ENCODE data around the gene KPNA1.
A peak's percentile ranks its signal among the peaks of the same experiment; 100 is the strongest.
"Not testable (repeated sequence)": the region's sequence is repeated elsewhere in the genome, so short reads cannot be mapped to it uniquely, and the experiment has no call there.

Gene KPNA1

GRCh38 chr3:122469659-122470058 lies 45.1 kb downstream of the KPNA1 start:
- no peak for DNase-seq

- no peak for DNase-seq
These were observed 45.7 kb downstream of the KPNA1 start for GRCh38 chr3:122468896-122469533.

DNA sequence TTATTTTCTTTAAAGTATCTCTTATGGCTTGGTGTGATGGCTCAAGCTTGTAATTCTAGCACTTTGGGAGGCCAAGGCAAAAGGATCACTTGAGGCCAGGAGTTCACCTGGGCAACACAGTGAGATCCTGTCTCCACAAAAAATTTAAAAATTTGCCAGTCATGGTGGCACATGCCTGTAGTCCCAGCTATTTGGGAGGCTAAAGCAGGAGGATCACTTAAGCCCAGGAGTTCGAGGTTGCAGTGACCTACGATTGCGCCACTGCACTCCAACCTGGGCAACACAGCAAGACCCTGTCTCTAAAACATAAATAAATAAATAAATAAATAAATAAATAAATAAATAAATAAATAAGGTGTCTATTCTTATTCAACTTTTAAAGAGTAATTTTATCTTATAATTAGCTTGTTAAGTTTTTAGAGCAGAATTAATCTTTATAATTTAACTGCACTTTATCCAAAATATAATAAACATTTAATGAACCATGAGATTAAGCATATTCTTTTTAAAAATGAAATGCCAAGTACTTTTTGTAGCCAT lies 48.0 kb downstream of the KPNA1 start:
- DNase-seq = no peak

GRCh38 chr3:122464659-122465058 lies 50.1 kb downstream of the KPNA1 start:
- DNase-seq = no peak

GRCh38 chr3:122462406-122462805 lies 52.3 kb downstream of the KPNA1 start:
- no peak for DNase-seq

DNA sequence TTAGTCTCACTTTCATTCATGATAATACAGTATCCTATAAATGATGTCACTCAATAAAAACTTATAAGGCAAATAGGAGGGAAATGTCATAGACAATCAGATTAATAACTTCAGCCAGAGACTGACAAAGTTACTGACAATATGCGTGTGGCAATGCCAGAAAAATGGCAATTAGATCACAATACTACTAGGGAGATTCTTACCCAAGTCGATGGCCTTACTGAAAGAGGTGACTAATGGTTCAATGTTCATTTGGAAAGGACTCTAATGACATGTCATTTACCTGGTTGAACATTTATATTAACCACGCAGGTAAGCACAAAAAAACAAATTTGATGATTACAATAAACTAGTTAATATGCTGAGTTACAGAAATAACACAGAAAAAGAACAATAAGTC lies 52.9 kb downstream of the KPNA1 start:
- DNase-seq = no peak

GRCh38 chr3:122458992-122459391 lies 55.7 kb downstream of the KPNA1 start:
- no peak for DNase-seq

DNA sequence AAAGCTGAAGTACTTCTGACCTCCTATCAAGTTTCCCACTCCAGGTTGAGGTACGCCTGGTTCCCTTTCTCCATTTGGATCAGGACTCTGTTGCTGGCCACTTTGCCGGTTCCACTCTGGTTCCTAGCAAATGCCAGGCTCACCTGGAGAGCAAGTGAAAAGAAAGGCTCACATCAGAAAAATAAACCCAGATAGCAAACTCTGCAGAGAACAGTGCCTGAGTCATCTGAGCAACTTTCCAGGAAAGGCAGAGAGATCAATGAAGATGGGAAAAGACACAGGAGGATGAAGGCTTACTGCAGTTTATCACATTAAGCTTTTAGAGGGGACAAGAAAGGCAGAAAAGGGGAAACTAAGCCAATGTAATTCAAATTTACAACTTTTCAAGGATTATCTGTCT lies 57.0 kb downstream of the KPNA1 start:
- no peak for DNase-seq

DNA sequence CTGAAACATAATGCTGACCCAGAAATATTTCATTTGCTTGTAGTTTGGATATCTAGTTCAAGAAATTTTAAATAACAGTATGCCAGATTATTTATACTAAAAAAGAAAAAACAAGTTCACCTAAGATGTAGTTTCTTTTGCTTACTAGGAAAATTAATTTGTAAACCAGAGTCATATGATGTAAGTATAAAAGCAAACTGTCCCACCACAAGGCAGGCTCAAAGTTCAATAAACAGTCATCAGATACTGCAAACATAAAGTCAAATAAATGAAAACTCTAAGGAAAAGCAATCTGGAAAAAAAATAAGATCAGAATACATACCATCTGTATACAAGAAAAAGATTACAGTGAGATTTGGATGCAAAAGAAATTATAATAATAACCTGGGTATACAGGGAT lies 58.7 kb downstream of the KPNA1 start:
- no peak for DNase-seq

- DNase-seq = no peak
These were observed 63.4 kb downstream of the KPNA1 start for GRCh38 chr3:122451371-122451770.

DNA sequence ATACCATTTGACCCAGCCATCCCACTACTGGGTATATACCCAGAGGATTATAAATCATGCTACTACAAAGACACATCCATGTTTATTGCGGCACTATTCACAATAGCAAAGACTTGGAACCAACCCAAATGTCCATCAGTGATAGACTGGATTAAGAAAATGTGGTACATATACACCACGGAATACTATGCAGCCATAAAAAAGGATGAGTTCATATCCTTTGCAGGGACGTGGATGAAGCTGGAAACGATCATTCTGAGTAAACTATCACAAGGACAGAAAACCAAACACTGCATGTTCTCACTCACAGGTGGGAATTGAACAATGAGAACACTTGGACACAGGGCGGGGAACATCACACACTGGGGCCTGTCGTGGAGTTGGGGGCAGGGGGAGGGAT lies 66.5 kb downstream of the KPNA1 start:
- DNase-seq = not testable (repeated sequence)

DNA sequence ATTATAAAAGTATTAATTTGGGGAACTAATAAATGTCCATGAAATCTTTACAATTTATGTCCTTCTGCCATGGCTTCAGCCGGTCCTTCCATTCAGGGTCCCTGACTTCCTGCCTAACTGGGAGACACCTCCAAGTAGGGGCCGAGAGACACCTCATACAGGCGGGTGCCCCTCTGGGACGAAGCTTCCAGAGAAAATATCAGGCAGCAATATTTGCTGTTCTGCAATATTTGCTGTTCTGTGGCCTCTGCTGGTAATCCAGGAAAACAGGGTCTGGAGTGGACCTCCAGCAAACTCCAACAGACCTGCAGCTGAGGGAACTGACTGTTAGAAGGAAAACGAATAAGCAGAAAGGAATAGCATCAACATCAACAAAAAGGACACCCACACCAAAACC lies 70.2 kb downstream of the KPNA1 start:
- not testable (repeated sequence) for DNase-seq

DNA sequence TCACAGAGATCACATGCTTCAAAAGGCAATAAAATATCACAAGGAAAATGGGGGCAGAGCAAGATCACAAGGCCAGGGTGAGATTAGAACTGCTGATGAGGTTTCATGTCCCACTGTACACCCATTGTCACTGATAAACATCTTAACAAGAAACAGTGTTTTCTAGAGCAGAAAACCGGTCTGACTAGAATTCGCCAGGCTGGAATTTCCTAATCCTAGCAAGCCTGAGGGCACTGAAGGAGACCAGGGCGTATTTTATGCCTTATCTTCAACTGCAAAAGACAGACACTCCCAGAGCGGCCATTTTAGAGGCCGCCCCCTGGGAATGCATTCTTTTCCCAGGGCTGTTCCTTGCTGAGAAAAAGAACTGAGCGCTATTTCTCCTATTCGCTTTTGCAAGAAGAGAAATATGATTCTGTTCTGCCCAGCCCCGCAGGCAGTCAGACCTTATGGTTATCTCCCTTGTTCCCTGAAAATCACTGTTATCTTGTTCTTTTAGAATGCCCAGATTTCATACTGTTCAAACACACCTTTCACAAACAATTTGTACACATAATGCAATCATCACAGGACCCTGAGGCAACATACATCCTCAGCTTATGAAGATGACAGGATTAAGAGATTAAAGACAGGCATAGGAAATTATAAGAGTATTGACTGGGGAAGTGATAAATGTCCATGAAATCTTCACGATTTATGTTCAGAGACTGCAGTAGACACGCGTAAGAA lies 70.8 kb downstream of the KPNA1 start:
- DNase-seq = not testable (repeated sequence)

DNA sequence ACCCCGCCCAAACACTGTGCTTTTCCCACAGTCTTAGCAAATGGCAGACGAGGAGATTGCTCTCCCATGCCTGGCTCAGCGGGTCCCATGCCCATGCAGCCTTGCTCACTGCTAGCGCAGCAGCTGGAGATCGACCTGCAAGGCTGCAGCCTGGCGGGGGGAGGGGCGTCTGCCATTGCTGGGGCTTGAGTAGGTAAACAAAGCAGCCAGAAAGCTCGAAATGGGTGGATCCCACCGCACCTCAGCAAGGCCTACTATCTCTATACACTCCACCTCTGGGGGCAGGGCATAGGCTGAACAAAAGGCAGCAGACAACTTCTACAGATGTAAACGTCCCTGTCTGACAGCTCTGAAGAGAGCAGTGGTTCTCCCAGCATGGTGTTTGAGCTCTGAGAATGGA lies 71.6 kb downstream of the KPNA1 start:
- DNase-seq = no peak

- DNase-seq = no peak
These were observed 78.8 kb downstream of the KPNA1 start for GRCh38 chr3:122435950-122436349.

DNA sequence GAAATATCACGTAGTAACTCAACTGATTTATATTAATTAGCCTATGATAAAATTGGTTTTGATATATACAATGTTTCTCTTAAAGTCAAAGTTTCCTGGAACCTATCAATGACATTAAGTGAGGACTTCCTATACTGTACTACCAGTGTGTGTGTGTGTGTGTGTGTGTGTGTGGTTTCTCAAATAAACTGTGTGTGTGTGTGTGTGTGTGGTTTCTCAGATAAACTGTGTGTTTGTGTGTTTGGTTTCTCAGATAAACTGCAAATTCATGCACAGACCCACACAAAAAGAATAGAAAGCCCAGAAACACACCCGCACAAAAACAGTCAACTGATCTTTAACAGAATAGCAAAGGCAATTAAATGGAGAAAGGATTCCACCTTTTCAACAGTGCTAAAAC lies 84.4 kb downstream of the KPNA1 start:
- DNase-seq = no peak

DNA sequence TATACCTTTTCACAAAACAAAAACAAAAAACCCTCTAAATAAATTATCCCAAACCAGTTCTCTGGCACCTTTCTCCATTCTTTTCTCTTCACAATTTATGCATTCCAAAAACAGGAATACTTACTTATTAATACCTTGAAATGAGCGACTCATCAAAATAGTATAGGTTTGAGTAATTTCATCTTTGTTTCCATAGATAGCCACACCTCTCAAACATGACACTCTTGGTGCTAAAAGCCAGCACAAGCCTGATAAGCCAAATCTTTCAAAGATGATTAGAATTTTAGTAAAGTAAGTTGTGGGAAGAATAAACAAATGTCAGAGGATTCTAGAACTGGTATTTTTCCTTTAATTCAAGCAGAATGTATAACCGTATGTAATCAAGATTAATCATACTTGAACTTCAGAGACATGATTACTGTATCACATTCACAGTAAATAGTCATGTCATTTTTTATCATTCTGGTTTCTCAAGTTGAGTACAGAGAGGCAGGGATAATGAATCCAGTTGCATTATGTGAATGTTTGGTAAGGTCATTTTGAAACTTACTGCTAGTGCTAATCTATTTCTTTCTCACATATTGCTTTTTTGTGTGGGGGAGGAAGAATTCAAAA lies 86.8 kb downstream of the KPNA1 start:
- no peak for DNase-seq

- no peak for DNase-seq
These were observed 92.9 kb downstream of the KPNA1 start for GRCh38 chr3:122421836-122422235.

DNA sequence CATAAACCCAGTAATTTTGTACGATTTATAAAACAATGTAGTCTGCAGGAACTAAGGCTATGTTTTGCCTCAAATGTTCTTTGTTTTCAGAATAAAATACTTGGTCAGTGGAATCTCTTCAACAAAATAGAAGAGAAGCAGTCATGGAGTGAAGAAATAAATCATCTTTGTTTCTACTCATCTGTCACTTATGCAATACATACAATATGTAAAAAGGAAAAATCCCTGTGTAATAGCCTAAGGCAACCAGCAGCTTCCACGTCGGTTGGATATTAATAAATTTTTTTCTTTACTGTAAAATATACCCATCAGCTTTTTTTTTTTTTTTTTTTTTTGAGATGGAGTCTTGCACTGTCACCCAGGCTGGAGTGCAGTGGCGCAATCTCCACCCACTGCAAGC lies 93.6 kb downstream of the KPNA1 start:
- DNase-seq = no peak

- DNase-seq = no peak
These were observed 97.8 kb downstream of the KPNA1 start for GRCh38 chr3:122416966-122417365.

- peak; percentile 99 for DNase-seq
These were observed 98.7 kb downstream of the KPNA1 start, which contains the start of gene WDR5B for GRCh38 chr3:122415762-122416654. Gene WDR5B (minus strand): TSS chr3:122416062. CDS start chr3:122415528, 534 bp downstream.

- DNase-seq = peak; percentile 63
These were observed 99.5 kb downstream of the KPNA1 start for GRCh38 chr3:122415104-122415744.

All from activated CD4-positive, alpha-beta T cell treated with anti-CD3 and anti-CD28 coated beads for 48 hours (primary cell).